OCI-LY3 (cell line): ENCODE results near the gene GAS7.

Source experiments
- H2AFZ ChIP-seq: fragments of 200-600, 300-600 bp; shearing (Covaris generic); 2 replicates; pipeline ENCODE4 v1.6.0; 2014; ENCODE audit warnings: antibody characterized with exemption, low read depth, low read length
- H3K27ac ChIP-seq: fragments of 200-600, 300-600 bp; sonication (generic); 2 replicates; pipeline ENCODE4 v1.5.1; 2014; ENCODE audit warnings: mild to moderate bottlenecking, low read length, moderate library complexity, mixed read lengths
- H3K27me3 ChIP-seq: fragments of 200-600, 300-600 bp; sonication (generic); 2 replicates; pipeline ENCODE4 v1.6.1; 2014; ENCODE audit warnings: low read depth, low read length, mixed read lengths
- H3K36me3 ChIP-seq: fragments of 200-600, 300-600 bp; sonication (generic); replicated peaks from 2 replicates; pipeline ENCODE3; 2014; ENCODE audit warnings: low read depth, low read length, mixed read lengths
- H3K4me1 ChIP-seq: fragments of 300-600, 200-600 bp; sonication (generic); 2 replicates; pipeline ENCODE4 v1.6.1; 2014; ENCODE audit warnings: low read length, mixed read lengths
- H3K4me2 ChIP-seq: fragments of 200-600, 300-600 bp; sonication (generic); 2 replicates; pipeline ENCODE4 v1.6.1; 2014; ENCODE audit warnings: low read length, mixed read lengths
- H3K4me3 ChIP-seq: fragments of 300-600, 200-600 bp; sonication (generic); 2 replicates; pipeline ENCODE4 v1.5.1; 2014; ENCODE audit warnings: antibody characterized with exemption, mild to moderate bottlenecking, low read length, moderate library complexity
- H3K79me2 ChIP-seq: fragments of 300-600, 200-600 bp; shearing (Covaris generic); 2 replicates; pipeline ENCODE4 v1.6.1; 2014; ENCODE audit warnings: mild to moderate bottlenecking, low read length, mixed read lengths
- H3K9ac ChIP-seq: fragments of 300-600, 200-600 bp; shearing (Covaris generic); 2 replicates; pipeline ENCODE4 v1.6.0; 2014; ENCODE audit warnings: mild to moderate bottlenecking, low read length, moderate library complexity
- H3K9me3 ChIP-seq: fragments of 200-600, 300-600 bp; shearing (Covaris generic); 2 replicates; pipeline ENCODE4 v1.6.1; 2014; ENCODE audit warnings: low read length, mixed read lengths; ENCODE audit not compliant: insufficient read depth
- H4K20me1 ChIP-seq: fragments of 200-600, 300-600 bp; sonication (generic); 2 replicates; pipeline ENCODE4 v1.6.1; 2016; ENCODE audit warnings: low read length, mixed read lengths; ENCODE audit not compliant: insufficient read depth
- EZH2phosphoT487 ChIP-seq: fragments of 200-600 bp; shearing (Covaris generic); IDR thresholded peaks from 2 replicates; pipeline ENCODE4 v1.6.1; 2018; ENCODE audit warnings: antibody characterized with exemption, mixed run types, low read depth
- TF ChIP-seq, protein P1 (sequence below): fragments of 200-600, 300-600 bp; sonication (generic); IDR thresholded peaks from 2 replicates; pipeline ENCODE4 v1.5.1; 2014; ENCODE audit warnings: antibody characterized with exemption, low read length, low read depth

Gene GAS7

DNA sequence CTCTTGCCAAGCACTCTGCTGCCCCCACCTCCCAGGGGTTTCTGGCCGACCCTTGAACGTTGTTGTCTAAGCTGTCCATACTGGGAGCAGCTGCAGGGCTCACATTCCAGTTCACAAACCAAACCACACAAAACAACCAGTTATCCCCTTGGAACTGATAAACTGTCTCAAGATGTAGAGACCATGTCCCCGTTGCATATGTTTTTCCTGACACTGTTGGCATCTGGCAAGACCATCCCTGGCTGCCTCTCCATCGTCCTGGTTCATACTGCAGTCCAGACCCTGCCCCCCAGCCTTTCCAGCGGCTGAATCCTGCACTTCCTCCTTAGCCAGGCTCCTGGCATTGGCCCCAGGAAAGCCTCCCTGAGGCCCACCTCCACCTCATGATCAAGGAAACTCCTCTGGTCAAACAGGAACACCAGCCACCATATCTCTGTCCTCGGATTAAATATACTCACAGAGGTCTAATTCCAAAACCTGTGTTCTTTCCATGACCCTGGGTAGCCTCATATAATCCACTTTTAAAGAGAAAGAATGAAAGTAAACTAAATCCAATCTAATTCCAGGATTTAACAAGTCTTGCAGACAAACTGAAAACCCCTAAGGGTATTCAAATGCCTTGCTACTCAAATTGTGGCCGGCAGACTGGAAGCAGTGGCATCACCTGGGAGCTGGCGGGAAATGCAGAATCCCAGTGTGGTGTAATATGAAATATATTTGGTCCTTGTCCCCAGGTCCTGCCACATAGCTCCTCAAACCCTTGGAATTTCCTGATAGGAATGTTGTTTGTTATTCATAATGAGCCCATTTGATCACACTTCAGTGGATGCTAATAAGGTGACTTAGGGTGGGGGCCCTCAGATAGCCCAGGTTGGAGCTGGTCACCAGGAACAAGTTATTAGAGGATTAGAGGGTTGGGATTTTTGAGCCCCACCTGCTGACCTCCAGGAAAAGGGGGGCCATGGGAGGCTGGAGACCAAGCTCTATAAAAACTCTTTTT, 14.2 kb downstream of the GAS7 start:
- Histone ChIP-seq H3K79me2 (no peaks in the 10 kb centered on the region), H3K4me2 (no peak overlapping the region), H3K4me3 (no peak overlapping the region), H4K20me1 (no peaks in the 10 kb centered on the region), H2AFZ (no peak overlapping the region), H3K27me3 (no peaks in the 10 kb centered on the region), H3K9me3 (no peaks in the 10 kb centered on the region), H3K36me3 (no peaks in the 10 kb centered on the region), H3K4me1 (no peaks in the 10 kb centered on the region), H3K27ac (no peak overlapping the region), H3K9ac (no peak overlapping the region)
- TF ChIP-seq, protein P1, sequence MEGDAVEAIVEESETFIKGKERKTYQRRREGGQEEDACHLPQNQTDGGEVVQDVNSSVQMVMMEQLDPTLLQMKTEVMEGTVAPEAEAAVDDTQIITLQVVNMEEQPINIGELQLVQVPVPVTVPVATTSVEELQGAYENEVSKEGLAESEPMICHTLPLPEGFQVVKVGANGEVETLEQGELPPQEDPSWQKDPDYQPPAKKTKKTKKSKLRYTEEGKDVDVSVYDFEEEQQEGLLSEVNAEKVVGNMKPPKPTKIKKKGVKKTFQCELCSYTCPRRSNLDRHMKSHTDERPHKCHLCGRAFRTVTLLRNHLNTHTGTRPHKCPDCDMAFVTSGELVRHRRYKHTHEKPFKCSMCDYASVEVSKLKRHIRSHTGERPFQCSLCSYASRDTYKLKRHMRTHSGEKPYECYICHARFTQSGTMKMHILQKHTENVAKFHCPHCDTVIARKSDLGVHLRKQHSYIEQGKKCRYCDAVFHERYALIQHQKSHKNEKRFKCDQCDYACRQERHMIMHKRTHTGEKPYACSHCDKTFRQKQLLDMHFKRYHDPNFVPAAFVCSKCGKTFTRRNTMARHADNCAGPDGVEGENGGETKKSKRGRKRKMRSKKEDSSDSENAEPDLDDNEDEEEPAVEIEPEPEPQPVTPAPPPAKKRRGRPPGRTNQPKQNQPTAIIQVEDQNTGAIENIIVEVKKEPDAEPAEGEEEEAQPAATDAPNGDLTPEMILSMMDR: no peak
- no peak for TF ChIP-seq EZH2phosphoT487

DNA sequence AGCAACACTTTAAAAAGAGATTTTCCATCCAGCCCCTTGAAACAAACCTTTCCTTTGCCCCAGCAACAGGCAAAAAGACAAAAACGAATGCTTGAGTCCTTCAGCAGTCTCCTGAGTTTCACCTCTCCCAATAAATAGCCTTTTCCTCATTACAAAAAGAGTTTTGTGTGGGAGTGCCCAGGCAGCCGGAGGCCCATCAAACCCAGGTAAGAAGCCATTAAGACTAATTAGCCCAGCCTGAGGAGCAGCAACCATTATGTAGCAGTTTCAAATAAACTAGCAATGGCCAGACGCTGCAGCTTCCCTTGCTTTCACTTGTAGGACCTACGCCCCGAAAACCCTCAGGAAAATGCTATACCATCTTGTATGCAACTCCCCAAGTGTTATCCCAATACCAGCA, 15.6 kb downstream of the GAS7 start:
- H3K36me3 ChIP-seq: no peaks in the 10 kb centered on the region
- no peak overlapping the region for H3K4me2 ChIP-seq
- H3K4me3 ChIP-seq: no peak overlapping the region
- H3K27me3 ChIP-seq: no peaks in the 10 kb centered on the region
- H3K9ac ChIP-seq: no peak overlapping the region
- H3K79me2 ChIP-seq: no peaks in the 10 kb centered on the region
- no peaks in the 10 kb centered on the region for H3K4me1 ChIP-seq
- no peaks in the 10 kb centered on the region for H4K20me1 ChIP-seq
- no peak overlapping the region for H2AFZ ChIP-seq
- H3K27ac ChIP-seq: no peak overlapping the region
- TF ChIP-seq, protein P1: no peak
- TF ChIP-seq EZH2phosphoT487: no peak
- H3K9me3 ChIP-seq: no peaks in the 10 kb centered on the region

DNA sequence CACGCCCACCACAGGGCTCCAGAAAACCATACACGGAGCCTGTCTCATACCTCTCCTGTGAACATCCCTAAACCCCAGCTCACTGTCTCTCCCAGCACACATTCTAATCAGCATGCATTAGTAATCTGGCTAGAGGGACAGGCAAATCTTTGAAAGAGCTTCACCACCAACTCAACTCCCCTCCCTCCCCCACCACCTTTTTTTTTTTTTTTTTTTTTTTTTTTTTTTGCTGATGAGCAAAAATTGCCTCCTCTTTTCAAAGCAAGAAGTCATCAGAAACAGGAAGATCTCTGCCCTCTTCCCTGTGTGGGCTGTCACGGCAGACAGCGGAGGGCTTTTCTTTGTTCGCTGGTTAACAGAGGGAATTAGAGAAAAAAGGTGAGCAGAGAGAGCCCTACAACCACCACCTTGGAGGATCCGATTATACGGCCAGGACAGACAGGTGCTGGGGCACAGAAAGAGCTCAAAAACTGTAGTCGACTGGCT, 19.9 kb downstream of the GAS7 start:
- no peak overlapping the region for H3K4me3 ChIP-seq
- no peaks in the 10 kb centered on the region for H3K9me3 ChIP-seq
- H3K79me2 ChIP-seq: no peaks in the 10 kb centered on the region
- no peak overlapping the region for H3K27ac ChIP-seq
- no peak for TF ChIP-seq EZH2phosphoT487
- TF ChIP-seq, protein P1: no peak
- H2AFZ ChIP-seq: no peak overlapping the region
- no peaks in the 10 kb centered on the region for H3K36me3 ChIP-seq
- no peaks in the 10 kb centered on the region for H3K27me3 ChIP-seq
- no peak overlapping the region for H3K9ac ChIP-seq
- H3K4me2 ChIP-seq: no peak overlapping the region
- no peaks in the 10 kb centered on the region for H3K4me1 ChIP-seq
- H4K20me1 ChIP-seq: no peaks in the 10 kb centered on the region

DNA sequence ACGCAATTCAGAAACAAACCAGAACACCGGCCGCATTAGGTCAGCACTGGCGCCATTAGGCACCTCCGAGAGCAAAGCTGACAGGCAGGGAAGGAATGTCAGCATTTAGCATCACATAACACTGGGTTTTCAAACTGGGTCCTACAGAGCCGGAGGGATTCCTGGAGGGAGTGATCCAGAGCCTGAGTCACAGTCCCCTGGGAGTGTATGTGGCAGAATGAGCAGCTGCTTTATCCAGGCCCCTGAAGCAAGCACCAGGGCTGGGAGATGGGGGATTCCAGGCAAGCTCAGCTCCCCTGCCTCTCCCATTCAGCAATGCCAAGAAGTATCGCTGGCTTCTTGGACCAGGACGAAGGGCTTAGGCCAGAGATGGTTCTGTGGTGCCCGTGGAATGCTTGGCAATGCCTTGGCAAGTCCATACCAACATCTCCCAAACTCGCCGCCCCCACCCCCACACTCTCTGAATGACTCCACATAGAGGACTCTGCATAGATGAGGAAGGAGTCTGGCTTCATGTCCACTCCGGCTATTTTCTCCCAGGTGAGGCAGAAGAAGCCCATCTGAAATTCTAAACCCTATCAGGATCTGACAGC, 20.4 kb downstream of the GAS7 start:
- Histone ChIP-seq H2AFZ (no peak overlapping the region), H3K36me3 (no peaks in the 10 kb centered on the region), H3K27ac (no peak overlapping the region), H3K27me3 (no peaks in the 10 kb centered on the region), H3K9me3 (no peaks in the 10 kb centered on the region), H4K20me1 (no peaks in the 10 kb centered on the region), H3K4me2 (no peak overlapping the region), H3K79me2 (no peaks in the 10 kb centered on the region), H3K4me1 (no peaks in the 10 kb centered on the region), H3K4me3 (no peak overlapping the region), H3K9ac (no peak overlapping the region)
- TF ChIP-seq, protein P1: no peak
- TF ChIP-seq EZH2phosphoT487: no peak
